NCI-H146 treated with DMSO at 0.1 percent for 48 hours (cell line): Measurements from ENCODE around the gene RNF149.
"Not testable (repeated sequence)": the region's sequence is repeated elsewhere in the genome, so short reads cannot be mapped to it uniquely, and the experiment has no call there.

Experiments
- DNase-seq: peaks from one replicate; lab custom pipeline; 2025; ENCODE audit not compliant: unreplicated experiment; lab: John Stamatoyannopoulos, UW

The RNF149 gene, protein sequence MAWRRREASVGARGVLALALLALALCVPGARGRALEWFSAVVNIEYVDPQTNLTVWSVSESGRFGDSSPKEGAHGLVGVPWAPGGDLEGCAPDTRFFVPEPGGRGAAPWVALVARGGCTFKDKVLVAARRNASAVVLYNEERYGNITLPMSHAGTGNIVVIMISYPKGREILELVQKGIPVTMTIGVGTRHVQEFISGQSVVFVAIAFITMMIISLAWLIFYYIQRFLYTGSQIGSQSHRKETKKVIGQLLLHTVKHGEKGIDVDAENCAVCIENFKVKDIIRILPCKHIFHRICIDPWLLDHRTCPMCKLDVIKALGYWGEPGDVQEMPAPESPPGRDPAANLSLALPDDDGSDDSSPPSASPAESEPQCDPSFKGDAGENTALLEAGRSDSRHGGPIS

DNA sequence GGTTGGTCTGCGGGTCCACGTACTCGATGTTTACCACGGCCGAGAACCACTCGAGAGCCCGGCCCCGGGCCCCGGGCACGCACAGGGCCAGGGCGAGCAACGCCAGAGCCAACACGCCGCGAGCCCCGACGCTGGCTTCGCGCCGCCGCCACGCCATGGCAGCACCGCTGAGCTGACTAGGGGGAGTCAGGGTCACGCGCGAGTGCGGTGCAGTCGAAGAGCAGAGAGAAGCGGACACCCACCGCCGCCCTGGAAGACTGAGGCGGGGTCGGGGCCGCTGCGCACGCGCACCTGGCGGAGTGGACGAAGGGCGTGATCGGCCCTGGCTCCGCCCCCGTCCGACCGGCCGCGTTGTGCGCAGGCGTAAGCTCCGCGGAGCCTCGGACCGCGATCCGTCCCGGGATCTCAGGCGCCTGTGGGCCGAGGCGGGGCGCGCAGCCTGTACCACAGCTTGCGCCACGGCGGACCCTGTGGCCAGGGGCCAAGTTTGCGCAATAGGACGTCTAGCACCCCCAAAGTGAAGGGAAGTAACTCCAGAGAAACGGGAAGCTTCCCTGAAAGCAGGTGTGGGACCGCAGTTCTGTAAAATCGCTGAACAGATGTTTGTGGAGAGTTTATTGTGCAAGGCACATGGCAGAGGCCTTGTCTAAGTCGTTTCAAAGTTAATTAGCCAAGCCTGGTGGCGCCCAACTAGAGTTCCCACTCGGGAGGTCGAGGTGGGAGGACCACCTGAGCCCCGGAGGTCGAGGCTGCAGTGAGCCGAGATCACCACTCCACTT lies at the start of gene RNF149:
Gene RNF149, minus strand, starts transcription at position 270 of the 779 bp plus-strand sequence. Its CDS starts 113 bp downstream, at position 157.
- peak; percentile 50 for DNase-seq

DNA sequence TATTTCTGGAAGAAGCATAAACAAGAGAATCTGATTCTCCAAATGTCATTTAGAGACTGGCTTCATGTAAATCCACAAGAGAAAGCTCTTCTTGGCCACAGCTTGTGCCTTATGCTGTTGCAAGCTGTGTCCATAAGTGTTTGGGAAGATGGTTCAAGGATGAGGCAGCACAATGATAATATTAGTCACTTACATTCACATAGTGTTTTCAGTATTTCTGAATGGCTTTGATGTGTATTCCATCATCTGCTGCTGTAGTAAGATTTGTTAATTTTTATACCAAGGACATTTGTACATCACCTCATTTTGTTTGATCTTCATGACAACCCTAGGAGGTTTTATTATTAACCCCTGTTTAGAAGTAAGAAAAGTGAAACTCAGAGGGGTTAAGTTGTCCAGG lies 48.9 kb upstream of the RNF149 start:
- DNase-seq, result no peak

DNA sequence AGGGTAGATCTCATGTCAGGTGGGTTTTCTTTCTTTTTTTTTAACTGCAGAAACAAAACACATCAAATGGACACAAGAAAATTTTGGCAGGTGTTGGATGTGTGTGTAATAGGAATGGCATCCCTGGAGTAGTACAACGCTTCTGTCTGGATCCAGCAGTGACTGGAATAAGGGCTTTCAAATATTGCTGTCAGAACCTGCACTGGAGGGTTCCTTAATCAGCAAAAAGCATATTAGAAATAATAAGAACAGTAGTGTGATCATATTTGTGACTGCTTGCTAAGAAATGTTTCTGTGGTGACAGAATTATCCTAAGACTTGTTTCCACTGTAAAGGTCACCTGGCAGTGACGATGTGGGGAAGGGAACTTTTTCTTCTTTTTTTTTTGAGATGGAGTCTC lies 48.0 kb upstream of the RNF149 start:
- no peak for DNase-seq

DNA sequence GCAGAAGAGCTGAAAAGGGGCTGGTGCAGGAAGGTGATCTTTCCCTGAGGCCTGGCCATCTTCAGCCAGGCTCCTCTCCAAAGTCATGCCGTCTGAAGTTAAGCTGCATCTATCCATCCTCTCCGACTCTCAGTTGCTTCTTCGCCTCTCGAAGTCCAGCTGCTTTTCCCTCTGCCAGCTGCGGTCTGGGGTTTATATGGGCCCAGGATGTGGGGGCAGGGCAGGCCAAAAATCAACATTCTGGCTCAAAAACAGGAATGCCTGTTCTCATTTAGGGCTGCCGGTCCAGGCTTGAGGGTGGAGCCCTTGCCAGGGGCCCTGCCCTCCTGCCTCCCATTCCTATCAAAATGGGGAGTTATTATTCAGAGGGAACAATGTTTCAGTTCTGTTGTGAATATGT lies 47.6 kb upstream of the RNF149 start:
- DNase-seq, result no peak

DNA sequence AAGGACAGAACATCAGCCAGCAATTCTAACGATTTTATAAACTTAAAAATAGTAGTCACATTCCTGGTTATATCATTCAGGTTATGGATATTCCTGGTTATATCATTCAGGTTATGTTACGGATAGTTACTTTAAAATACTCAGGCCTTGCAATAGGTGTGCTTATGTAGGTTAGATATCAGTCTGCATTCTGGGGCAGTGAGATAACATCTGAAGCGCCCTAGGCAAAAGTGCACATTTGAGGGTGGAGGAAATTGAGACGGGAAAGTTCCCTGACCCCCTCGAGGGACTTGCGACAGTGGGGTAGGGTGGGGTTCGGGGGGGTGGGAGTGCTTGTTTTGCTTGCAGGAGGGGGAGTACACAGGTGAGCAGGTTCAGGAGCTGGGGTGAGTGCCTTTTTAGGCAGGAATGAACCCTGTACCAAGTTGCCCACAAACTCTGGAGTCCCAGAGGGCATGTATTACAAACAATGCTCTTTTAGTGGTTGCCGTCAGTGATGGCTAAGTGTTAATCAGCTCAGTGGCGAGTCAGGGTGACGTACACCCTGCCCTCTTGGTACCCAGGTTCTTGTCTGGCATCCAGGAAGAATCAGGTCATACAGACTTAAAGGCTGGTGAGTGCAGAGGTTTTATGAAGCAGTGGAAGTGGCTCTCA lies 47.0 kb upstream of the RNF149 start:
- DNase-seq, result no peak

DNA sequence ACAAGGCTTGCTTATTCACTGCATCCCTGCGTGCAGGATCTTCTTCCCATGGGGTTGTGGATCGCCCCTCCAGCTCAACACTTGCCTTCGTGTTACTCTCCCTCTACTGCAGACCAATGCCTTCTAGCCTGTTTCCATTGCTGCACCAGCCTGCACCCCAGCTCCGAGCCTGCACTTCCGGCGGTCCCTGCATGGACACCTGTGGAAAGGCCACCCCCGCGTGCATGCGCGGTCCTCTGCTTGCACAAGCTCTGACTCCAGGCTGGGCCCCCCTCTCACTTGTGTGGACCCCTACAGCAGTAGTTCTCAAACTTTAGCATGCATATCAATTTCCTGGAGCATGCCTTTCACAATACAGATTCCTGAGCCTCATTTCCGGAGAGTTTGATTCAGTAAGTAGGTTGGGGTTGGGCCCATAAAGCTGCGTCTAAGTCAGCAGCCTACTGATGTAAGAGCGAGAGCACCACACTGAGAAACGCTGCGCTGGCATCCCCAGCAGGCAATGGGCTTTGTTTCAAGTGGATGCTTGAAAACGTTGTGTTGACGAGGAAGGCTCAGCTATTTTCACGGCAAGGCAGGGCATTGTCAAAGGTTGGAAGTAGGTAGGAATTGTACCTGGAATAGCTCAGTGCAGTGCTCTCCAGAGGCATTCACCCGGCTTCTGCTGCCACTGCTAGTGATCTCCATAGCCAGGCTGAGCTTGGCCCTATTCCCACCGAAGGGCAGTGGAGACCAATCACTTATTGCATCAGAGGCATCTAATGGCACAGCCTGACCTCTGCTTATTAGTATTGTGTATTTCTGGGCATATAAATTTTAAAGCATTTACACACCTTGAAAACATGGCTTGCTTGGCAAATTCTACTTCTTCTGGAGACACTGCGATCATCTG lies 46.2 kb upstream of the RNF149 start:
- no peak for DNase-seq

DNA sequence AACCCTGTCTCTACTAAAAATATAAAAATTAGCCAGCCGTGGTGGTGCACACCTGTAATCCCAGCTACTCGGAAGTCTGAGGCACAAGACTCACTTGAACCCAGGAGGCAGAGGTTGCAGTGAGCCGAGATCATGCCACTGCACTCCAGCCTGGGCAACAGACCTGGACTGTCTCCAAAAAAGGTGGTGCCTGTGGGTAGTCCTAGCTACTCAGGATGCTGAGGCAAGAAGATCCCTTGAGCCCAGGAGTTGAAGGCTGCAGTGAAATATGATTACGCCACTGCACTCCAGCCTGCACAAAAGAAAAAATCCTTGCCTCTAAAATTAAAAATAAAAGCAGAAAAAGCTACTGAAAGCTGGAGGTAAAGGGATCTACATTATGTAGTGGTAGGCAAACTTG lies 44.1 kb upstream of the RNF149 start:
- not testable (repeated sequence) for DNase-seq

DNA sequence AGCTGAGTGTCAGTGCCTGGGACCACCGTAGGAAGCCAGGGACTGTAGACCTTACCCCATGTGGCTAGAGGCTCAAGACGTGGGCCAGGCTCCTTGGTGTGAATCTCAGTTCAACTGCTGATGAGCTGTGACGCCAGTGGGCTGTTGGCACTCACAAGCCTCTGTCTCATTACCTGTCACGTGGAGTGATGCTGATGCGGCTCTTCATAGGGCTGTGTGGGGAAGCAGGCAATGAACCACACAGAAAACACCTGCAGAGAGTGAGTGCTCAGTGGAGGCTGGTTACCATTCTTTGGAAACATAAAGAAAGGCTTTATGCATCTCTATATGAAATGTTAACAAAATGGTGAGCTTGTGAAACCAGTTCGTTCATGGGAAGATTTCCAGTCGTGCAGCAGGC lies 42.7 kb upstream of the RNF149 start:
- no peak for DNase-seq

DNA sequence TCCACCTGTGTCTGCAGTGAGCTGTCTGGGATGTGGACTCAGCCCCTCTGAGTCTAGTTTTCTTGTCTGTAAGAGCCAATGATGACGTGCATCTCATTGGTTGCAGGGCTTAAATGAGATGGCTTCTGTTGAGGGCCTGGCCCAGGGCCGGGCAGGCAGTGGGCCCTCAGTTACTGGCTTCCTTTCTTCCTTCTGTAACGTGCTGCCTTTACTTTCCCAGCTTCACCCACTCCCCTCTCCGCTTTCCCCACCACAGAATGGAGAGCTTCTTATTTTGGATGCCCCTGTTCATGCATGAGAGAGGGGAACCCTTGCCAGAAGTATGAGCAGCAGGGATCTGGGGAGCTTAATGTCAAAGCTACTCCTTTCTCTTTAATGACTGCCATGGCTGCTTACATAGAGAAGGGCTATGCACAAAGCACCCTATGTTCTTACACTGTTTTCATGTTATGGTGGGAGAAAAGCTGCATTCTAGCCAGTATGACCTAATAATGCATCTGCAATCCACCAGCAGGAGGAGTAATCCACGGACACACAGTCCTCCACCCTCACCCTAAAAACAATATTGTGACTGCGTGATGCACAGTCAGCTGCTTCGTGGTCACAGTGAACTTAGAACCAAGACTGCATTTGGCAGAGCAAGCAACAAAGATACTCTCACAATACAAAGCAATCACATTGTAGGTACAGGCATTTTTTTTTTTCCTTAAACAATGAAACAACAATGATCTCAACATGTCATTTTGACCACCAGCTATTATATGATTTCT lies 41.6 kb upstream of the RNF149 start:
- no peak for DNase-seq

DNA sequence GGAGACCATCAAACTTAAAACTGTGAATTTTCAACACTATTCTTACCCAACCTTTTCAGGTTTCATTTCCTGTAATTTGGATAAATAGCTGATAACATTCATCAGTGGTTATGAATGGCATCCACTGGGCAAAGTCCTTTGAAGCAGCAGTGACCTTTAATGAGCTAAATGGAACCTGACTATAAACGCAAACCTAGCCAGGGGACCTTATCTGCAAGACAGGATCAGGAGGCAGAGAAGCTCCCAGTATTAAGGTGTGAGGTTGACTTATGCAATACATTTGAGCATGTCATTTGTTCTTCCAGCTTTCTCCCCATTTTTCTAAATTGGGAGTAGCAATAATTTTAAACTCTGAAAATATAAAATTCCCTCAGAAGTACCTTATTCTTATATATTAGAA lies 40.4 kb upstream of the RNF149 start:
- DNase-seq, result no peak

DNA sequence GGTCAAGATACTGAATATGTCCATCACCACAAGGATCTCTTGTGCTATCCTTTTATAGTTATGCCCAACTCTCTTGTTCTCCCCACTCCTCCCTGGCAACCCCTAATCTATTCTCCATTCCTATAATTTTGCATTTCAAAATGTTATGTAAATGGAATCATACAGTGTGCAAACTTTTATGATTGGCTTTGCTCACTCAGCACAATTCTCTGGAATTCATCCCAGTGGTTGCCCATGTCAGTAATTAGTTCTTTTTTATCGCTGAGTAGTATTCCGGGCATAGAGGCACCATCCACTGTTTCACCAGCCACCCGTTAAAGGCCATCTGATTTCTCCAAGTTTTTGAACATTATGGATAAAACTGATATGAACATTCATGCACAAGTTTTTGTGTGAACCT lies 38.4 kb upstream of the RNF149 start:
- DNase-seq, result no peak

DNA sequence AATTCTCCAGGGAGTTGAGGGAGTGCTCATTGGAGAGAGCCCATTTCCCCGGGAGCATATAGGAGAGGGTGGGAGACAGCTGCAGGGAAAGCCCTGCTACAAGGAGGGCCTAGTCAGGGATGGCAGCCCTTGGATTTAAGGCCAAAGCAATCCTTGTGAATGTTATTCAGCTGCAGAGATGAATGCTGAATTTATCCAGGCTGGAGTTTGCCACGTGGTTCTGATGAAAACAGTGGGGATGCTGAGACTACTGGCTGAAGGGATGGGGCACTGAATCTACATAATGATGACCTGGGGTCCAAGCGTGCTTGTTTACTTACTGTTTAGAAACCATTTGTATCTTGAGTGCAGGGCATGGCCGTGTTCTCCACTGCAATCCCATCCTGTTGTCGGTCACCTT lies 35.6 kb upstream of the RNF149 start:
- DNase-seq, result no peak

DNA sequence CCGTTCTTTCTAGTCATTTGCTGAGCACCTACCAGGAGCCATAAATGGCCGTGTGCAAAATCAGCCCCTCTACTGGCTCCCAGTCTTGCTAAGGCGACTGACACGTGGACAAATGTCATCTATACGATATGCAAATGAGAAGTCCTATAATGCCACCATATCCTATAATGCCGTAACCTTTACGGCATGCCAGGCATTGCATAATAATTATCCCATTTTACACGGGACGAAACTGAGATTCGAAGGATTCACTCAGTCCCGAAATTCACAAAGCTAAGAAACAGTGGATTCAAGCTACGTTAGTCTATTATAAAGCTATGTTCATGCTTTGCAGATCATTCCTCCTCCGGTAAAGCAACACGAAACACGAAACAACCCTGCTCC lies 34.1 kb upstream of the RNF149 start:
- no peak for DNase-seq

DNA sequence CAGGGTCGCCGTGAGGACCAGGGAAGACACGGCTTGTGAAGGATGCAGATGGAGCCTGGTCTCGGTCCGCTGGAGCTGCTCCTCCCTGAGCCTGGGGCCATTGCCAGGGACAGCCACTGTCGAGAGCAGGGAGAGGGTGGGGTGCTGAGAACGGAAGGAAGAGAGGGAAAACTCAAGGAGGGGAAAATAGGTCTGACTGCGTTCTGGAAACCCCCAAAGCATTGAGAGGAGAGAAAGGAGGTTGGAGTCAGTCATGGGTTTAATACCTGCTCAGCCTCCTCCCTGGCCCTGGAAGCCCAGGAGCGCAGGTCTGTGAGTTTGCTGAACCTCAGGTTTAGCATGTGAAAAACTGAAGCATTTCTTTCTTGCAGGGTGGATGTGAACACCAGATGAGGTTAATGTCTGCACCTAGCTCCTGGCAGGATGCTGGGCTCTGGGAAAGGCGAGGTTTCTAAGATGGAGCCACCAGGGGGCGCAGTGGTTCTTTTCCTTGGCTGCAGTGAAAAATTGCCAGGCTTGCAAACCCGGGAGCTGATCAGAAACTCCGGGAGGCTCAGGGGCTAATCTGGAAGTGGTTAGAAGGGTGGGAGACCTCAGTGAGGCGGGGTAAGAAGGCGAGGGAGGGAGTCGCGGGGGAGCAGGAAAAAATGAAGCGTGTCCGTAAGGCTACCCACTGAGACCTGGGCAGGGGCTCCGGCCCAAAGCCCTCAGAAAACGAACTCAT lies 33.6 kb upstream of the RNF149 start:
- no peak for DNase-seq

DNA sequence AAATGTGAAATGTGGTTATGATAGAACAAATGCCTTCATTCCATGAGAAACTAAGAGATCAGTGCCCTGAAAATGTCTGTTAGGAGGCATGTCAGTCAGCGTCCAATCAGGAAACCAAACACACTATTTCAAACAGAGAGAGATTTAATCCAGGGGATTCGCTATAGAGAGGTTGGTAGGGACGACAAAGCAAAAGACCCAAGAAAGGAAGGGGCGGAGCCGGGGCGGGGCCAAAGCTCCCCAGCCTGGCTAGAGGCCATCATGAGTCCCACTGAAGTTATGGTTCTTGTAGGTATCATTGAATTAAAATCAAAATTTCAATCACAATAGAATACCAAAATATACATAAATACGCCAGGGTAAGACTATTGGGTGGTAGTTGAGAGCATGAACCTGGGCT lies 32.9 kb upstream of the RNF149 start:
- no peak for DNase-seq

DNA sequence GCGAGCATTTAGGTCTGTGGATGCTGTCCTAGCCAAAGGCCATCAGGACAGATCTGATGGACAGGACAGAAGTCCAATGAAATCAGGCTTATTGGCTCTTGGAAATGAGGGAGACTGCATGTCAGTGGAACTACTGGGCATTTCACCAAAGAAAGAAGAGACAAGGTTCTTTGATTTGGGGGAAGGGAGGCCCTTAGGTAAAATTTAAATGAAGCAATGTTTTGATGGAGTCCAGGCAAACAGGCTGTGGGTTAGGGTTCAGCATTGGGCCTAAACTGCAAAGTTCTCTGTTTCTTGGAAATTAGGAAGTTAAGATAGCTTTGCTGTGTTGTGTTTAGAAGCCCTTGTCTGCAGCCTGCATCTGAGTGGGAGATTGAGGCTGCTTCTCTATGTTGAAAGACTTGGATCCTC lies 31.6 kb upstream of the RNF149 start:
- DNase-seq, result no peak

DNA sequence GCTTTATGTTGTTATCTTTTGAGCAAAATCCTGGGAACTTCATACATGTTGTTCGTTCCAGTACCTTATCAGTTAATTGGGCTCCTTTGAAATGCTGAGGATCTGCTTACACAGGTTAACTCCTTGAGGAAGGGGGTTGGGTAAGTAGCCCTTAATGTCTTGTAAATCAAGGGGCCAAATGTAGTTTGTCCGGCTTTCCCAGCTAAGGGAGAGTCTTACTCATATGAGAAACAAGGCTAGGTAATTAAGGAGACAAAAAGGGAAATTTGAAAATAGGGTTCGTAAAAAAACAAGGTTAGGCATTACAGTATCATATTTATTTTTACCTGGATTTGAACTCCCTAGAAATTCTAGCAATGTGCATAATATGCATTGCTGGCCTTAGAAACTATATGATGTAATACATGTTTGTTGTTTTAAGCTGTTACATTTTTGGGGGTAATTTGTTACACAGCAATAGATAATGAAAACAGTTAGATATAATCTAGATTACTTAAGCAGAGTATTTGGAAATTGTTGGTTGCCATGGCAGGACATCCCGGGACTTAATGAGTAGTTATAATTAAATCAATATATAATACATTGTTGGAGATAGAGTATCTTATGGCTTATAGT lies 30.9 kb upstream of the RNF149 start:
- no peak for DNase-seq

DNA sequence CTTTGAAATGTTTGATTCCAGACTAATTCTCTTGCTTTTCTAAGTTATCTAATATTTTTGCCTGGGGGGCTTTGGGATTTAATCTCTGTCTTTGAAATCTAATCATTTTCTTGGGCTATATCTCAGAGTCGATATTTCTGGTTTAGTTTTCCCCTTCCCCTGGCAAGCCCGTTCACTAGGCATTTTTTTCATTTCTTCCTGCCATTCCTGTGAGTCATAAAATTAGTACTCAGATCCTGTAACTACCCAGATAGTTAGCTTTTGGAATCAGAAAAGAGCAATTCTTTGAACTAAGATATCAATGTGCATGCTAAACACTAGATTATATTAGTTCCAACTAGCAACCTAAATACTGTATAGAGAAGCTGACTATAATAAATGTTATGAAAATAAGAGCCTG lies 29.4 kb upstream of the RNF149 start:
- DNase-seq, result no peak
